HG02885 (cell line): ENCODE data around the gene GPR37L1.
"Not testable (repeated sequence)": the region's sequence is repeated elsewhere in the genome, so short reads cannot be mapped to it uniquely, and the experiment has no call there.

Experiments
- ATAC-seq: cut with Tn5 transposase; IDR thresholded peaks from one replicate; pipeline ENCODE4 v1.9.1; 2021; ENCODE audit warnings: mild to moderate bottlenecking; ENCODE audit not compliant: unreplicated experiment, poor library complexity

GPR37L1 gene

DNA sequence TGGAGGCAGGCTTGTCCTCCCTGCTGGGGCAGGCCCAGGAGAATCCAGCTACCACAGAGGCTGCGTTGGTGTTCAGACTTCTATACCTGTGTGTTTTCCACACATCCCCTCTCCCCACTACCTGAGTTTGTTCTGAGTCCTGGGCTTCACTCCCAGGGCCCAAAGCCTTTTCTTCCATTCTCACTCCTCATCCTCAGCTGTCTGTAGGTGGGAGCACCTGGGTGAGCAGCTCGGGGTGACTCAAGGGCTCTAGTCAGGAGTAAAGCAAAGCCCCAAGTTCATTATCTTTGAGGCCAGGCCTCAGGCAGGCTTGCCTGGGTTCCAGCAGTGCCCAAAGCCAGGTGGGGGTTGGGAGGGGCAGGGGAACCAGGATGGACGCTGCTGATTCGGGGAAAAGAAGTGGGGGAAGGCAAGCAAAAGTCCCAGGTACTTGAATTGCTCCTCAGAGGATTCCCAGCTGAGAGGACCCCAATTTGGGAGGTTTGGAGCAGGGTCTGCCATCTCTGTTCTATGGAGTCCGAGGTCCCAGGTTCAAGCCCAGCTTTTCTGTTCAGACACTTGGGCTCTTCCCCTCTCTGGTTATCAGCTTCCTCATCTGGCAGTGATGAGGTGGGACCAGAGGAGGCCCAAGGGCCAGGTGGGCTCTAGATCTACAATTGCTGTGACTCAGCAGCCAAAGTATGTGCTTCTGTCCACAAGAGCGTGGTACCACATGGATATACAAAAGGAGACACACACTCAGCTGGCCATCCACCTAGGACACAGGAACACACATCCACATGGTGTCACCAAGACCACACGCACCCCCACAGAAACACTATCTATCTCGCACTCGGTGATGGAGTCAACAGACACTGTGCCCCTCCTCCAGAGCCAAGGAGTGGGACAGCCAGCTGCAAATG, 43.5 kb downstream of the GPR37L1 start:
- no peak for ATAC-seq

DNA sequence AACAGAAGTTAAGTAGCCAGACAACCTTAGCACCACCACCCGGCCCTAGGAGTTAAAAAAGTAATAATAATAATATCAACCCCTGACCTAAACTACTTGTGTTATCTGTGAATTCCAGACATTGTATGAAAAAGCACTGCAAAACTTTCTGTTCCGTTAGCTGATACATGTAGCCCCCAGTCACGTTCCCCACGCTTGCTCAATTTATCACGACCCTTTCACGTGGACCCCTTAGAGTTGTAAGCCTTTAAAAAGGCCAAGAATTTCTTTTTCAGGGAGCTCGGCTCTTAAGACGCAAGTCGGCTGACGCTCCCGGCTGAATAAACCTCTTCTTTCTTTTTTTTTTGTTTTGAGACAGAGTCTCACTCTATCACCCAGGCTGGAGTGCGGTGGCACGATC, 44.3 kb downstream of the GPR37L1 start:
- not testable (repeated sequence) for ATAC-seq

GRCh38 chr1:202167708-202168415, 45.1 kb downstream of the GPR37L1 start:
- no peak for ATAC-seq

DNA sequence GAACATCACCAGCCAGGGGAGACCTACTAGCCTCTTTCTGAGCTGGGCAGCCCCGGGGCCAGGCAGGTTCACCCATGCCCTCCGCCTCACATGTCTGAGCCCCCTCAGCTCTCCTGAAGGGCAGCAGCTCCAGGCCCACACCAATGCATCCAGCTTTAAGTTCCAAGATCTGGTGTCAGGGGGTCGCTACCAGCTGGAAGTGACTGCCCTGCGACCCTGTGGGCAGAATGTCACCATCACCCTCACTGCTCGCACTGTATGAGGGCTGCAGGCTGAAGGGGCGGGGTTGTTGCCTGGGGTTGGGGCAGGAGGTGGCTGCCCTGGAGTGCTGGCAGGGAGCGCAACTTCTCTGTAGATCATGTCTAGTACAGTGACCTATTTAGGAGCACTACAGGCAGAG, 46.1 kb downstream of the GPR37L1 start:
- no peak for ATAC-seq

DNA sequence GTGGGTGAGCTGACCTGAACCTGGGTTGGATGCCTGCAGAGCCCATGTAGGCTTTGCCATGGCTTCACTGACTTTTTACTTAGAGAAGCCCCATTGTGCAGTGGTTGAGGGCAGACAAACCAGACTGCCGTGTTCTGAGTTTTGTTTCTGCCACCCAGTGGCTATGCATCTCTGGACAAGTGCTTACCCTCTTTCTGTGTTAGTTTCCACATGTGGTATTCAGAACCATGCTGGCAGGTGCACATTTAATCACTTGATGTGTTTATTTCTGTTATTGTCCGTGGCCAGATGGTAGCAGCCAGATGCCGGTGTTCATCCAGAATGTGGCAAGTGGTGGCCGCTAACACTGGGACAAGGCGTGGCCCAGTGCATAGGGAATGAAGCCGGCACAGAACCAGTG, 48.0 kb downstream of the GPR37L1 start:
- ATAC-seq = no peak

- no peak for ATAC-seq
Measured at GRCh38 chr1:202171292-202172014, 48.7 kb downstream of the GPR37L1 start.

GRCh38 chr1:202172015-202172355, 49.3 kb downstream of the GPR37L1 start:
- no peak for ATAC-seq

- no peak for ATAC-seq
Measured at GRCh38 chr1:202173993-202174392, 51.3 kb downstream of the GPR37L1 start.

DNA sequence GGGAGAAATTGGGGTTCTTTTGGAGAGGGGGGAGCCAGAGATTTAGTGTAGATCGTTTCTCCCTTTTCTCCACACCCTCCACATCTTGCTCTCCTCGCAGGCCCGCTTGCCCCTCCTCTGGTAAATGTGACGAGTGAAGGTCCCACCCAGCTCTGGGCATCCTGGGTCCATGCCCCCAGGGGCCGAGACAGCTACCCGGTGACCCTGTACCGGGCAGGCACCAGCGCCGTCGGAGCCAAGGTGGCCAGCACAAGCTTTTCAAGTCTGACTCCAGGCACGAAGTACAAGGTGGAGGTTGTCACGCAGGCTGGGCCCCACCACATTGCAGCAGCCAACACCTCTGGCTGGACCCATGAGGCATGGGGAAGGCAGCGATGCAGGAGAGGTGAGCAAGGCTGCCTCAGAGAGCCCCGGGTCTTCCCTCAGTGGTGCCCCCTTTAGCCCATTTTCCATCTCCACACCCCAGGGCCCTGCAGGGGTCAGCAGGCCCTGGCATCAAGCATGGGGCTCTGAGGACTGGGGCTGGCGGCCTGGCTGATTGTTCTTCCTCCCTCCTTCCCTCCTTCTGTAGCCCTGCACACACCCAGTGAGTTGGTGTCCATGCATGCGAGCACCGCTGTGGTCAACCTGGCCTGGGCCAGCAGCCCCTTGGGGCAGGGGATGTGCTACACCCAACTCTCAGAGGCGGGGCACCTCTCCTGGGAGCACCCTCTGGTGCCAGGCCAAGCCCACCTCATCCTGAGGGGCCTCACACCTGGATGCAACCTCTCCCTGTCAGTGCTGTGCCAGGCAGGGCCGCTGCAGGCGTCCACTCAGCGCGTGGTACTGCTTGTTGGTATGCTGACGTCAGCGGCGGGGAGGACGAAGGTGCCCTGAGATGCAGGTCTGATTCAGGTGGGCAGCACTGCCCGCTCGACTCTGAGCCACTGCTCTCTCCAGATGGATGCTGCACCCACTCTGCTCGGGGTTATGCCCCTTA, 54.5 kb downstream of the GPR37L1 start:
- no peak for ATAC-seq

- ATAC-seq = no peak
Measured at GRCh38 chr1:202179828-202180750, 57.4 kb downstream of the GPR37L1 start.

DNA sequence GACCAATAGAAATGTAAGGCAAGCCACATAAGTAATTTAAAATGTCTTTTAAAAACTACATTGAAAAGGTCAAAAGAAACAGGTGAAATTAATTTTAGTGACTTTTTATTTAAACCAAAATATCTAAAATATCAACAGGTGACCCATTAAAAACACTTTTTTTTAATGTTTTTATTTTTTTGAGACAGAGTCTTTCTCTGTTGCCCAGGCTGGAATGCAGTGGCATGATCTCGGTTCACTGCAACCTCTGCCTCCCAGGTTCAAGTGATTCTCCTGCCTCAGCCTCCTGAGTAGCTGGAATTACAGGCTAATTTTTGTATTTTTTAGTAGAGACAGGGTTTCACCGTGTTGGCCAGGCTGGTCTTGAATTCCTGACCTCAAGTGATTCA, 58.0 kb downstream of the GPR37L1 start:
- not testable (repeated sequence) for ATAC-seq

DNA sequence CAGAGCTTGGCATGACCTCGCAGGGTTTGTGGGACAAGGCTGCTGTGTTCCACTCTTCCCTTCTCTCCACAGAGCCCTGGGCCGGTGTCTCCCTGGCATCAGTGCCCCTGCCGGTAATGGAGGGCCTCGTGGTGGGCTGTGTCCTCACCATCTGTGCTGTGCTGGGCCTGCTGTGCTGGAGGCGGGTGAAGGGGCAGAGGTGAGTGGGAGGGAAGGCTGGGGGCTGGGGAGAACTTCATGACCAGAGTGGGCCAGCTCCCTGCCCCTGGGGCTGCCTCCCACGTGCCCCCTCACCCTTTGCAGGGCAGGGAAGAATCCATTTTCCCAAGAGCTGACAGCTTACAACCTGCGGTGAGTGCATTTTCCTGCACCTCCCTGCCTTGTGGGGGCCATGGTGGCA, 58.9 kb downstream of the GPR37L1 start:
- no peak for ATAC-seq

DNA sequence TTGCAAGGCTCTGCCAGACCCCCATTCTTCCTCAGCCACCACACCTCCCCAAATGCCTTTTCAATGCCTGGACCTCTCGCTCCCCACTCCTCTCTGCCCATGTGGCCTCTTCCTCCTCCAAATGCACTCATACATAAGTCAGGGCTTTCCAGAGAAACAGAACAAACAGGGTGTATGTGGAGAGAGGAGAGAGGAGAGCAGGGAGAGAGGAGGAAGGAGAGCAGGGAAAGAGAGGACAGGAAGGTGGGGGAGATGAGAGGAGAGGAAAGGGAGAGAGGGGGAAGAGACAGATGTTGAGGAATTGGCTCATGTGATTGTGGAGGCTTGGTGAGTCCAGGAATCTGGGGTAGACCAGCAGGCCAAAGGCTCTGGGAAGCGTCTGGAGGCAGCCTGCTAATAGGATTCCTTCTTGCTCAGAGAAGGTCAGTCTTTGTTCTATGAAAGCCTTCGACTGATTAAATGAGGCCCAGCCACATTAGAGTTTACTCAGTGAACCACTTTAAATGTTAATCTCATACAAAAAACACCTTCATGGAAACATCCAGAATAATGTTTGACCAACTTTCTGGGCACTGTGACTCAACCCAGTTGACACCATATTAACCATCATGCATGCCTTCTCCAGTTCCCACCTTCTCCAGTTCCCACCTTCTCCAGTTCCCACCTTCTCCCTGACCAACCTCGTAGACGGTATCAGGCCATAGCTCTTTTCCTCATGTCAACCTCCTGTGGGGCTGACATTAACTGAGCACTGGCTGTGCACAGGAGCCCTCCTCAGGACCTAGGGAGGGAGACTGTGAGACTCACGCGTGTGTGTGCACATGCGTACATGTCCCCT, 59.5 kb downstream of the GPR37L1 start:
- ATAC-seq = no peak
